HG03064 (cell line): Measurements from ENCODE around the gene DNMT3A.

Experiments used
- ATAC-seq: cut with Tn5 transposase; IDR thresholded peaks from one replicate; pipeline ENCODE4 v1.9.1; 2021; ENCODE audit warnings: low read depth; ENCODE audit not compliant: unreplicated experiment

DNMT3A gene

DNA sequence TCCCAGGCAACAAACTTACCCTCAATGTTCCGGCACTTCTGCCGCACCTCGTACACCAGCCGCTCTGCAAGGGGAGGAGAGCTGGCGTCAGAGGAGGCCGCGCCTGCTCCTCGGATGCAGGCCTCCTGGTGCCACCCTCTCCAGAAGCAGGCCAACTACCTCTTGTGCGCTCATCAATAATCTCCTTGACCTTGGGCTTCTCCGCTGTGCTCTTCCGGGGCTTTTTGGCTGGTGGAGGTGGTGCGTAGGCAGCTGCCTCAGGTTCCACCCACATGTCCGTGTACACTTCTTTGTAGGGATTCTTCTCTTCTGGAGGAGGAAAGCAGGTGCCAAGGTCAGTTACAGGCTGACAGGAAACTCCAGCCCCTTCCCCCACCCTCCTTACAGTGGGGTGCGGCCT lies 95.7 kb downstream of the DNMT3A start:
- ATAC-seq: no peak

DNA sequence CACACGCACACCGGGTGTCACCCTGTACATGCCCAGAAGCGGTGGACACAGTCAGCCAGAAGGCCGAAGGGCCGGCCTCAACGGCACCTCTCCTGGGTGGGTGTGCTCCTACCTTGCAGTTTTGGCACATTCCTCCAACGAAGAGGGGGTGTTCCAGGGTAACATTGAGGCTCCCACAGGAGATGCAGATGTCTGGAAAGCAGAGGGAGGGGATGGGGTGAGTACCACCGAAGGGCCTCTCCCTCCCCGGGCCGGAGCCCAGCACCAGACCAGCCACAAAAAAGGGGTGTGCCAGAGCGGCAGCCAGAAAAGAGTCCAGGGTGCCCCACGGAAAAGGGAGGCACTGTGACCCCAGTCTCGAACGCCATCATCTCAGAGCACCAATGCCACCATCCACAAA lies 96.6 kb downstream of the DNMT3A start:
- ATAC-seq: no peak

- no peak for ATAC-seq
These were observed 97.7 kb downstream of the DNMT3A start for GRCh38 chr2:25243995-25244394.

DNA sequence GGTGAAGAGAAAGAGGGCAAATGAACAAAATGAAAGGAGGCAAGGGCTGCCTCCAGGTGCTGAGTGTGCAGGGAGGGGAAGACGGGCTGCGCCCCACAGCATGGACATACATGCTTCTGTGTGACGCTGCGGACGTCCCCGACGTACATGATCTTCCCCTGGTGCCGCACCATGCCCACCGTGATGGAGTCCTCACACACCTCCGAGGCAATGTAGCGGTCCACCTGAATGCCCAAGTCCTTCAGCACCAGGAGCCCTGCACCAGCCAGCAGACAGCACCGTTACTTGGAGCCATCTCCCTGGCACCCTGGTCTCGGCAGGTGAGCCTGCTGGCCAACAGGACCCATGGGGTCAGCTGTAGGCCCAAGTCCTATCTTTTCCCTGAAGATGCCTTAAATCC lies 100.3 kb downstream of the DNMT3A start:
- no peak for ATAC-seq

DNA sequence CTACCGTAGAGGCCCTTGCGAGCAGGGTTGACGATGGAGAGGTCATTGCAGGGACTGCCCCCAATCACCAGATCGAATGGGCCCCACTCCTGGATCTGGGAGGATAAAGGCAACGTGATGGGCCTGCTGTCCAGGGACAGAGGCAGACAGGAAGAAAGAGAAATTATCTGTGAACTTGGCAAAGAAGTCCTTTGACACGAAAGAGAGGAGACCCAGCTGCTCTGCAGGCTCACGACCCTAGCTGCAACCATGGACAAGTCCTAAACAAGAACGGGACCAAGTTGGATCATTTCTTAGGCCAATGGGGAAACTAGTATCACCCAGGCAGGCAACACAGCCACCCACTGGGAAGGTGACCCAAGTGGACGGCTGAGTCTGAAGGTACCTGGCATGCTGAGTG lies 101.1 kb downstream of the DNMT3A start:
- ATAC-seq: no peak

DNA sequence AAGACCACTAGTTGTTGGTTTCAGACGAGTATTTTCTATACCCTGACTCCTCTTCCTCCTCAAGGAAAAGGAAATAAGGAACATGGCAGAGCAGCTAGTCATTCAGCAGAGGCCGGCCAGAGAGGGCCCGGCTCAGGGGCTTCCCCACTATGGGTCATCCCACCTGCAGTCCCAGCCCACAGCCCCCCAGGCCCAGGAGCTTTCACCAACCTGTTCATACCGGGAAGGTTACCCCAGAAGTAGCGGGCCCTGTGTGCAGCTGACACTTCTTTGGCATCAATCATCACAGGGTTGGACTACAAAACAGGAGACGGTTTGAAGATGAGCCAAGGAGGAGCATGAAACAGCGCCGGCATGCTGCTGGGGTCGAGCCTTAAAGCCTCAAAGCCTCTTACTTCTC lies 102.8 kb downstream of the DNMT3A start:
- no peak for ATAC-seq

DNA sequence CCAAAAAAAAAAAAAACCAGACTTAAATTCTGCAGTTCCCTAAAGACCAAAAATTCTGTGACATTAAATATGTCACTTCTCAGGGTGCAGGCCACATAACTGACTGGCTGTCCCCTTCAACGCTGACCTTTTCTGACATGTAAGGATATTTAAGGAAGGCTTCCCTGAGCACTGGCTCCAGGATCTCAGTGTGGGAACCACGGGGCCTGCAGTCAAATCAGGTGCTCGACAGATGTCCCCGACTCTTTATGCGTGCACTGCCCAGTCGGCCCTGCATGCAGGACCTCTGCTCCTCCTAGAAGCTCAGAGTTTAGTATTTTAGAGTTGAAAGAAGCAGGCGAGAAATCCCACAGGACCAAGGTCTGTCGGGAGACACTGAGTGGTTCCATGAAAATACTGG lies 104.0 kb downstream of the DNMT3A start:
- ATAC-seq: no peak

DNA sequence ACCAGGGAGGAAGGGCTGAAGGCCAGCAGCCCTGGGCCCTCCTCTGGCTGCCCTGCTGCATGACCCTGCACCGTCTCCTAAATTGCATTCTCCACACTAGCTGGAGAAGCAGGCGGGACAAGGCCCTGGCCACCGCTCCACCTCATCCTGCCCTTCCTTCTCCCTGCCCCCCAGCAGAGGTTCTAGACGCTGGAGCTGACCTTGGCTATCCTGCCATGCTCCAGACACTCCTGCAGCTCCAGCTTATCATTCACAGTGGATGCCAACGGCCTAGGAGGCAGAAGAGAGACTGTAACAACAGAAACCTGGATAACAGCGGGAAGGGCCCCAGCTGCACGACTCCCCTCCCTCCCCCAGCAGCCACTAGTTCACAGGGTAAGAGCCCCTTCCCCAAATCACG lies 105.0 kb downstream of the DNMT3A start:
- no peak for ATAC-seq

GRCh38 chr2:25234738-25235137 lies 107.0 kb downstream of the DNMT3A start:
- no peak for ATAC-seq

DNA sequence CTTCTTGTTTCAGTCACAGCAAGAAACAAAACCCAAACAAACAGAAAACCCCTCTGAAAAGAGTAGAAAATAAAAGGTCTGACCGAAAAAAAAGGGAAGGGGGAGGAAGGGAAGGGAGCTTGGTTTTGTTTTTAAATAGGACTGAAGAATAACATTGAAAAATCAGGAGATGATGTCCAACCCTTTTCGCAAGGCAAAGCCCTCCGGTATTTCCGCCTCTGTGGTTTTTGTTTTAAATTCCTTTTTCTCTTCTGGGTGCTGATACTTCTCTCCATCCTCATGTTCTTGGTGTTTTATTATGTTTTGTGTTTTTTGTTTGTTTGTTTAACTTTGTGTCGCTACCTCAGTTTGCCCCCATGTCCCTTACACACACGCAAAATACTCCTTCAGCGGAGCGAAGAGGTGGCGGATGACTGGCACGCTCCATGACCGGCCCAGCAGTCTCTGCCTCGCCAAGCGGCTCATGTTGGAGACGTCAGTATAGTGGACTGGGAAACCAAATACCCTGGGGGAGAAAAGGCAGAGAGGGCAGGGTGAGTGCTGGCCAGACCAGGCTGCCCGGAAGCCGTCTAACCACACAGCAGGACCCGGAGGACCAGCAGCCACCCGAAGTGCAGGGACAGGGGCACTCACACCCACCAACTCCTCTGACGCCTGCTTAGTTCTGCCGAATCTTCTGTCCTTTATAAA lies 107.7 kb downstream of the DNMT3A start:
- no peak for ATAC-seq

DNA sequence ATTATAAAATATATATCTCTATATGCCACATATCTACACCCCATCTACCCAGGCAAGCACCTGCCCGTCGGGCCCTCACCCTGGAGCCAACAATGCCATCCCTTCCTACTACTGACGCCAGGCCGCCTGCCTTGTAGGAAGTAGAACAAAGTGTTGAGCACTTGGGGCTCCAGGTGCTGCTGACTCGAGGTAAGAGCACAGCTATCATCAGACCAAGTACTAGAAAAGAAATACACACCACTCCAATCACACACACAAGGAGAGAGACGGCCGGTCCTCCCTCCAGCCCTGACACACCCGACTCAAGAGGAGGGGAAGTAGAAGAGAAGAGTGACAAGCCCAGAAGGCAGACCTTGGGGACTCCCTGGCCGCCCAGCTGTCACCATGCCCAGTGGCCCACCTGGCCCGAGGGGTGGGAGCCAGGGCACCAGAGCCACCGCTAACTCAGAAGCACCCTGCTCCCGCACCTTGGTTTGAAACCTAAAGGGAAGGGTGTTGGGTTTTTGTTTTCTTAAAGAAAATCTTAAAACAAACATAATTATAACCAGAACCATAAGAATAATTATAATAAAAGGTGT lies 109.4 kb downstream of the DNMT3A start:
- no peak for ATAC-seq

DNA sequence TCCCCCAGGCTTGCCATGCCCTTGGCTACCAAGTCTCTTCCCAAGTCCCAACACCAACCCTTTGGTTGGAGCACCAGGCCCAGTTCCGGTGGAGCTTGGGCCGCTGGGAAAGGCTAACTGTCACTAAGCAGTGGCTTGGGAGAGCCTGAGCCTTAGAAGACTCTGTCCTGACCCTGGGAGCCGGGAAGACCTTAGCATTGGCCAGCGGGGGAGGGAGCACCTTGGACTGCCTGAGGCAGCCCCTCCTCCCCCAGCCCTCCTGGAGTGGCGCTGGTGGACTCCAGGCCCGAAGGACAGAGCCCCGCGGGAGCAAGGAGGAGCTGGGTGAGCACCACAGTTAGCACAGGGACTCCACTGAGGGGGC lies 110.8 kb downstream of the DNMT3A start:
- no peak for ATAC-seq

GRCh38 chr2:25230198-25230947 lies 111.4 kb downstream of the DNMT3A start:
- no peak for ATAC-seq

DNA sequence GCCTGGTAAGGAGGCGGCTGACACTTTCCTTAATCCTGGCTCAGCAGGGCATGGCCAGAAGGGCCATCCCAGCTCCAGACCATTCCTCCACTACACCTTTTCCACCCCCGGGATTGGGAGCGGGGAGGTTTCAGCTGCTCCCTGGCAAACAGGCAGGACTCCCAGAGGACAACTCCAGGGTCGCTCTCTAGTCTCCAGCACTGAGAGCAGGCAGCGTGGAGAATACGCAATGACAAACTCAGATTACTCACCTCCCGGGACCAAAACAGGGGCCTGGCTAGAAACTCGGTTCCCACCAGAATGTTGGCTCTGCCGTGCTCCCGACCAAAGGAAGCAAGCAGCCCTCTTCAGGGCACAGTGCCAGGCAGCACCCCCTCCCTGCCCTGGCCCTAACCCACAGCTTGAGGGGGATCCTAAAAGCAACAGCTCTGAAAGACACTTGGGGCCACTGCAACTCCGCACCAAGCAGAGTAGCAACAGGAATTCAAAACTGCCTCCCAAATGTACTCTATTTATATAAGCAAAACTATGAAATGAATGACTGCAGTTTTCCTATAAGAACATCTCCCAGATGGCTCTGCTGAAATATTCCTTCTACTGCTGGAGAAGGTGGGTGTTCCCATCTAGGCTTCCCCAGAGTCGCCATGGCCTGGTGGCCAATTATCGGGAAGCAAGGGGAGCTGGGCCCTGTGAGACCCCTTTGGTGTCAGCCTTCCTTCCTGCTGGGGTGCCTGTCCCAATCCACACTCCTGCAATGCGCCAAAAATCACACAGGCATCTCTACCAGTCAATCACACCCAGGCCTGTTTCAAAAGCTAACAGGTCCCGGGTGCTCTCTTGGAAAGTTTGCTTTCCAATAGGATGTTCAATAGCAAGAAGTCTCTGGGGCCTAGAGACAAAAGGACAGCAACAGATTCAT lies 112.2 kb downstream of the DNMT3A start:
- no peak for ATAC-seq

GRCh38 chr2:25228848-25229278 lies 112.9 kb downstream of the DNMT3A start:
- ATAC-seq: no peak

GRCh38 chr2:25227576-25227975 lies 114.1 kb downstream of the DNMT3A start:
- no peak for ATAC-seq

GRCh38 chr2:25226827-25227226 lies 114.9 kb downstream of the DNMT3A start:
- ATAC-seq: no peak

DNA sequence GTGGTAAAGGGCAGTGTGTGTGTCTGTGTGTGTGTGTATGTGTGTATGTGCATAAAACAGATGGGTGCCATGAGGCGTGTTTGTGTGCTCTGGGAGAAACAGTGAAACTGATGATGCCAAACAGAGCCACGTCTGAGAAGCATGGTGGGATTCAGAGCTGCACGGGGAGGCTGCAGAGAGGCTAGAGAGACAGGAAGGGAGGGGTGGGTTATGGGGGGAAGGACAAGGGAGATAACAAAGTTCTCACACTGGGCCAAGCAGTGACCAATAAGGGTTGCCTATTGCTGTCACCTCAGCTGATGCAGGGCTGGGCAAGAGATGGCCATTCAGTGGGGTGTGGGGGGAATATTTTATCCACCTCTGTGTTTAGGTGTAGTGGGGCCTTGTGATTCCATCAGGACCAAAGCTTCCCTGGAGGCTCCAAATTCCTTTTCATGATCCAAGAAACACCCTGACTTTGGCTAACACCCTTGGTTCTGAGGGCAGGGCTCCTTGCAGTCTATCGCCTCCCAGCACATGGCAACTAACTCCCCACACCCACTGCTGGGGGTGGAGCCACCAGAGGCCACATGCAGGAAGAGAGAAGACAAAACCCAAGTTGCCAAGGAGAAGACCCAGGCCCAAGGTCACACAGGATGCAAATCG lies 119.1 kb downstream of the DNMT3A start:
- ATAC-seq: no peak

- ATAC-seq: no peak
These were observed 120.1 kb downstream of the DNMT3A start for GRCh38 chr2:25221579-25221978.

GRCh38 chr2:25220313-25220712 lies 121.4 kb downstream of the DNMT3A start:
- no peak for ATAC-seq
